ENCODE measurements around the gene ZNF275.

Gene ZNF275

GRCh38 chrX:153339662-153340061 lies 5.7 kb downstream of the ZNF275 start:
- TF ChIP-seq FOXM1 (IDR thresholded peaks at IDR 0.05; ENCODE audit: borderline replicate concordance, low read depth) (no peak), NFIC (IDR thresholded peaks at IDR 0.05) (no peak), CEBPB (IDR thresholded peaks at IDR 0.05) (no peak), TEAD4 (IDR thresholded peaks at IDR 0.05) (no peak), EP300 (IDR thresholded peaks at IDR 0.05; ENCODE audit: borderline replicate concordance) (no peak), CREB1 (IDR thresholded peaks at IDR 0.05; ENCODE audit: low read depth) (no peak), ZBTB7A (IDR thresholded peaks at IDR 0.05; ENCODE audit: low read depth) (no peak), USF1 (IDR thresholded peaks at IDR 0.05) (no peak), EGR1 (IDR thresholded peaks at IDR 0.05) (no peak), MAX (IDR thresholded peaks at IDR 0.05) (no peak), YY1 (IDR thresholded peaks at IDR 0.05; ENCODE audit: low read depth) (no peak), TCF12 (IDR thresholded peaks at IDR 0.05; ENCODE audit: low read depth) (no peak), RAD21 (IDR thresholded peaks at IDR 0.05; ENCODE audit: low read depth) (no peak), TAF1 (IDR thresholded peaks at IDR 0.05; ENCODE audit: low read depth) (no peak)
- TF ChIP-seq, protein P1, sequence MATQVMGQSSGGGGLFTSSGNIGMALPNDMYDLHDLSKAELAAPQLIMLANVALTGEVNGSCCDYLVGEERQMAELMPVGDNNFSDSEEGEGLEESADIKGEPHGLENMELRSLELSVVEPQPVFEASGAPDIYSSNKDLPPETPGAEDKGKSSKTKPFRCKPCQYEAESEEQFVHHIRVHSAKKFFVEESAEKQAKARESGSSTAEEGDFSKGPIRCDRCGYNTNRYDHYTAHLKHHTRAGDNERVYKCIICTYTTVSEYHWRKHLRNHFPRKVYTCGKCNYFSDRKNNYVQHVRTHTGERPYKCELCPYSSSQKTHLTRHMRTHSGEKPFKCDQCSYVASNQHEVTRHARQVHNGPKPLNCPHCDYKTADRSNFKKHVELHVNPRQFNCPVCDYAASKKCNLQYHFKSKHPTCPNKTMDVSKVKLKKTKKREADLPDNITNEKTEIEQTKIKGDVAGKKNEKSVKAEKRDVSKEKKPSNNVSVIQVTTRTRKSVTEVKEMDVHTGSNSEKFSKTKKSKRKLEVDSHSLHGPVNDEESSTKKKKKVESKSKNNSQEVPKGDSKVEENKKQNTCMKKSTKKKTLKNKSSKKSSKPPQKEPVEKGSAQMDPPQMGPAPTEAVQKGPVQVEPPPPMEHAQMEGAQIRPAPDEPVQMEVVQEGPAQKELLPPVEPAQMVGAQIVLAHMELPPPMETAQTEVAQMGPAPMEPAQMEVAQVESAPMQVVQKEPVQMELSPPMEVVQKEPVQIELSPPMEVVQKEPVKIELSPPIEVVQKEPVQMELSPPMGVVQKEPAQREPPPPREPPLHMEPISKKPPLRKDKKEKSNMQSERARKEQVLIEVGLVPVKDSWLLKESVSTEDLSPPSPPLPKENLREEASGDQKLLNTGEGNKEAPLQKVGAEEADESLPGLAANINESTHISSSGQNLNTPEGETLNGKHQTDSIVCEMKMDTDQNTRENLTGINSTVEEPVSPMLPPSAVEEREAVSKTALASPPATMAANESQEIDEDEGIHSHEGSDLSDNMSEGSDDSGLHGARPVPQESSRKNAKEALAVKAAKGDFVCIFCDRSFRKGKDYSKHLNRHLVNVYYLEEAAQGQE (IDR thresholded peaks at IDR 0.05; ENCODE audit: low read depth), result no peak

- TF ChIP-seq USF1 (IDR thresholded peaks at IDR 0.05) (no peak), RAD21 (IDR thresholded peaks at IDR 0.05; ENCODE audit: low read depth) (no peak), CREB1 (IDR thresholded peaks at IDR 0.05; ENCODE audit: low read depth) (no peak), CEBPB (IDR thresholded peaks at IDR 0.05) (no peak), MAX (IDR thresholded peaks at IDR 0.05) (no peak), TAF1 (IDR thresholded peaks at IDR 0.05; ENCODE audit: low read depth) (no peak), TCF12 (IDR thresholded peaks at IDR 0.05; ENCODE audit: low read depth) (no peak), TEAD4 (IDR thresholded peaks at IDR 0.05) (no peak), EGR1 (IDR thresholded peaks at IDR 0.05) (no peak), ZBTB7A (IDR thresholded peaks at IDR 0.05; ENCODE audit: low read depth) (no peak), EP300 (IDR thresholded peaks at IDR 0.05; ENCODE audit: borderline replicate concordance) (no peak), NFIC (IDR thresholded peaks at IDR 0.05) (no peak), FOXM1 (IDR thresholded peaks at IDR 0.05; ENCODE audit: borderline replicate concordance, low read depth) (no peak), YY1 (IDR thresholded peaks at IDR 0.05; ENCODE audit: low read depth) (no peak)
- TF ChIP-seq, protein P1 (IDR thresholded peaks at IDR 0.05; ENCODE audit: low read depth), result no peak
Observed at GRCh38 chrX:153340111-153340510, 6.2 kb downstream of the ZNF275 start.

GRCh38 chrX:153342762-153343558 lies 9.0 kb downstream of the ZNF275 start:
- TF ChIP-seq USF1 (IDR thresholded peaks at IDR 0.05) (no peak), YY1 (IDR thresholded peaks at IDR 0.05; ENCODE audit: low read depth) (no peak), TCF12 (IDR thresholded peaks at IDR 0.05; ENCODE audit: low read depth) (no peak), RAD21 (IDR thresholded peaks at IDR 0.05; ENCODE audit: low read depth) (no peak), MAX (IDR thresholded peaks at IDR 0.05) (no peak), NFIC (IDR thresholded peaks at IDR 0.05) (no peak), CREB1 (IDR thresholded peaks at IDR 0.05; ENCODE audit: low read depth) (no peak), EGR1 (IDR thresholded peaks at IDR 0.05) (no peak), TEAD4 (IDR thresholded peaks at IDR 0.05) (no peak), FOXM1 (IDR thresholded peaks at IDR 0.05; ENCODE audit: borderline replicate concordance, low read depth) (no peak), ZBTB7A (IDR thresholded peaks at IDR 0.05; ENCODE audit: low read depth) (no peak), CEBPB (IDR thresholded peaks at IDR 0.05) (no peak), EP300 (IDR thresholded peaks at IDR 0.05; ENCODE audit: borderline replicate concordance) (no peak), TAF1 (IDR thresholded peaks at IDR 0.05; ENCODE audit: low read depth) (no peak)
- TF ChIP-seq, protein P1 (IDR thresholded peaks at IDR 0.05; ENCODE audit: low read depth), result no peak
